AG10803 (cell line): ENCODE results near the gene MPP1.

Experiments used
- DNase-seq: peaks from one replicate; pipeline ENCODE4 v3.0.0; 2010; ENCODE audit warnings: low read depth
- H3K4me3 ChIP-seq: 2 replicates; pipeline ENCODE4 v1.5.1; 2011; ENCODE audit warnings: mild to moderate bottlenecking, low read length, control low read depth
- CTCF ChIP-seq: conservative IDR thresholded peaks from 2 replicates; pipeline ENCODE4 v1.5.1; 2011; ENCODE audit warnings: mild to moderate bottlenecking, low read length, control low read depth, inconsistent platforms

Gene MPP1

GRCh38 chrX:154735695-154736393 is 69.4 kb downstream of the MPP1 start:
- H3K4me3 ChIP-seq, result no peak overlapping the region
- TF ChIP-seq CTCF, result no peak
- peak; percentile 89 for DNase-seq

- H3K4me3 ChIP-seq, result no peak overlapping the region
- no peak for DNase-seq
These were observed 71.1 kb downstream of the MPP1 start for GRCh38 chrX:154734061-154734781.

GRCh38 chrX:154733066-154733425 is 72.2 kb downstream of the MPP1 start:
- TF ChIP-seq CTCF, result no peak
- DNase-seq, result no peak
- H3K4me3 ChIP-seq, result no peak overlapping the region

More at GRCh38 chrX:154734061-154734781, 71.1 kb downstream of the MPP1 start:
- no peak for TF ChIP-seq CTCF

- no peak overlapping the region for H3K4me3 ChIP-seq
- no peak for TF ChIP-seq CTCF
- DNase-seq, result no peak
These were observed 72.7 kb downstream of the MPP1 start for GRCh38 chrX:154732421-154733065.

- no peak overlapping the region for H3K4me3 ChIP-seq
- no peak for DNase-seq
- TF ChIP-seq CTCF, result no peak
These were observed 73.4 kb downstream of the MPP1 start for GRCh38 chrX:154731881-154732280.

- no peak for TF ChIP-seq CTCF
- H3K4me3 ChIP-seq, result no peak overlapping the region
- no peak for DNase-seq
These were observed 74.1 kb downstream of the MPP1 start for GRCh38 chrX:154731184-154731583.
